ENCODE measurements around the gene PPP4R3B. TPM values are rescaled to one million over a fixed set of nuclear protein-coding genes. Genes with fewer than 3 reads are reported as not detected.

The PPP4R3B gene
- 27.6 and 29.0 TPM in 2 replicates for polyA plus RNA-seq (2014; cell fraction: cytosol; rRNA removed)
- 31.4 and 38.1 TPM in 2 replicates for polyA plus RNA-seq (2014; cell fraction: nucleus; rRNA removed)

GRCh38 chr2:55617175-55618024 lies at the start of gene PPP4R3B:
Gene PPP4R3B, minus strand, starts transcription at chr2:55617622. Its CDS starts 337 bp downstream, at chr2:55617285.
- DNase-seq (ENCODE audit: low spot score): peak; percentile 99

DNA sequence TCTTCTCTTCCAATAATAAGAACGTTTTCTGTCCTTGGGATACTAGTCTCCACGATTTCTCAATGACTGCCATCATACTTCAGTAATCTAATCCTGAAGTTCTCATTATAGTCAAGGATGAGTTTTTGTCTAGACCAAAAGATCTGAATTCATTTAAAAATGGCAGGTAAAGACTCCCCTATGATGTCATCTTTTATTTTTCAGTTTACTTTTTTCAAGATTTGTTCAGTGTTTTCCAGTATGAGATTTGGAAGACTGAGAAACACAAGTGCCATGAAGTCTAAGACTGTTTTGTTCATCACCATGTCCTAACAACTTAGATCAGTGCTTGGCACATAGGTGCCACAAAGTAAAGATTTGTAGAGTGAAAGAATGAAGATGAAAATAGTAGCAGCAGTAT lies 35.8 kb upstream of the PPP4R3B start:
- DNase-seq (ENCODE audit: low spot score): no peak

DNA sequence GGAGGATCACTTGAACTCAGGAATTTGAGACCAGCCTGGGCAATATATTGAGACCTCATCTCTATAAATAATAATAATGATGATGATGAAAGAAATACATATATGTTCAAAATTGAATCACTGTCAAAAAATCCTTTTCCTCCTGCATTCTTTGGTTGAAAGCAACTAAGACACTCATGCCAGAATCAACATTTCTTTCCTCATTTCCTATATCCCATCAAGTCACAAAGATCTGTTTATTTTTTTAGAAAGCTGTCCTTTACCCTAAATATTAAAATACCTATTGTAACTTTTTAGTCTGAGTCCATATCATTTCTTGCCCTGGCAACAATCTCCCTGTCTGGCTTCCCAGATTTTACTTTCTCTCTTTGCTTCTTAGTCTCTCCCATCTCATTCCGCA lies 31.8 kb upstream of the PPP4R3B start:
- DNase-seq (ENCODE audit: low spot score): no peak

- no peak for DNase-seq (ENCODE audit: low spot score)
These were observed 19.4 kb upstream of the PPP4R3B start for GRCh38 chr2:55636831-55637230.

DNA sequence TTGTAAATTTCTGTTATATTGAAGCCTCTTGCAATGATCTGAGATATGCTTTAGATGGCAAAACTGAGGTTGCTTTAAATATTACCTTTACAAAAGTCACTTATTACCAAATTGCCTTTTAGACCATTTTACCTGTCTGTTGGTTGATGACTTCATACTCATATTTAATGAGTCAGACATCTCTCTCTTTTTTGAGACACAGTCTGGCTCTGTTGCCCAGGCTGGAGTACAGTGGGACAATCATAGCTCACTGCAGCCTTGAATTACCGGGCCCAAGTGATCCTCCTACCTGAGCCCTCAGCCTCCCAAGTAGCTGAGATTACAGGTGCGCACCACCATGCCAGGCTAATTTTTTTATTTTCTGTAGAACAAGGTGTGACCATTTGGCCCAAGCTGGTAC lies 11.5 kb upstream of the PPP4R3B start:
- no peak for DNase-seq (ENCODE audit: low spot score)

DNA sequence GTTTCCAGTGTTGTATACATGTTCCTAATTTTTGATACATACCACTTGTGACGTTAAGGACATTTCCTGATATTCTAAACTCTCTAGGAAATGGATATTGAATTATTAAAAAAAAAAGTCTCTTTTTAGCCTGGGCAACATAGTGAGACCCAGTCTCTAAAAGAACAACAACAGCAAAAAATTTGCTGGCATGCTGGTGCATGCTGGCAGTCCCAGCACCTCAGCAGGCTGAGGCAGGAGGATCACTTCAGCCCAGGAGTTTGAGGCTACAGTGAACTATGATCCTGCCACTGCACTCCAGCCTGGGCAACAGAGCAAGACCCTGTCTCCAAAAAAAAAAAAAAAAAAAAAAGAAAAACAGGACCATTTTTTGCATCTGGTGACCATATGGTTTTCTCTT lies 10.5 kb upstream of the PPP4R3B start:
- DNase-seq (ENCODE audit: low spot score): no peak

DNA sequence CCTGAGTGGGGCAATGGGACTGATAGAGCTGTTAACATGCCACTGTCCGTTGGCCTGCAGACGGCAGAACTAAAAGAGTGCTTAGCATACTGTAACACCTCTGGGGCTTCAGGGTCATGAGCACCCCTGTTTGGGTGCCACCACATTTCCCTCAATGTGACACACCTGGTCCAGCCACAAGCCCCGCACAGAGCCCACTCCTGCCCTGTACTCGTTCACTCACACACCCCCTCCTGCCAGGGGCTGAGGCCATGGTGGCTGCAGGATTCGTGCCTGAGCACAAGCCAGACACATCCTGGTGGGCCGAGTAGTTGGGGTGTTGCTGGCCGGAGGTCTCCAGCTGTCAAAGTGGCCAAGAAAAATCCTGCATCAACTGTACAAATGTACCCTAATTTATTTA lies 4.4 kb upstream of the PPP4R3B start:
- no peak for DNase-seq (ENCODE audit: low spot score)

DNA sequence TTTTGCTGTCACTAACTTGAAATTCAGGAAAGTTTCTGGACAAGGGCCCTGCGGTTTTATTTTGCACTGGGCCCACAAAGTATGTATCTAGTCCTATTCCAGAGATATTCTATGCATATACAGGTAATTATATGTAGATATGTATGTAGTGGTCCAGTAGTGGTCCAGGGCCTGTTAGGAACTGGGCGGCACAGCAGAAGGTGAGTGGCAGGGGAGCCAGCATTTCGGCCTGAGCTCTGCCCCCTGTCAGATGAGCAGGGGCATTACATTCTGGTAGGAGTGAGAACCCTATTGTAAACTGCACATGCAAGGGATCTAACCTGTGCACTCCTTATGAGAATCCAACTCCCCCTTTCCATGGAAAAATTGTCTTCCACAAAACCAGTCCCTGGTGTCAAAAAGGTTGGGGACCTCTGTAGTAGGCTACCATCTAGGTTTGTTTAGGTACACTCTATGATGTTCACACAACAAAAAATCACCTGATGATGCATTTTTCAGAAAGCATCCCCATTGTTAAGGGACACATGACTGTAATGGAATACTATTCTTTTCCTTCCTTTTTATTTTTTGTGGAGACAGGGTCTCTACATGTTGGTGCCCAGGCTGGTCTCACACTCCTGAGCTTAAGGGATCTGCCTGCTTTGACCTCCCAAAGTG lies 2.8 kb upstream of the PPP4R3B start:
- peak; percentile 20 for DNase-seq (ENCODE audit: low spot score)

- DNase-seq (ENCODE audit: low spot score): peak; percentile 64
These were observed 1.0 kb upstream of the PPP4R3B start for GRCh38 chr2:55618275-55619055.

DNA sequence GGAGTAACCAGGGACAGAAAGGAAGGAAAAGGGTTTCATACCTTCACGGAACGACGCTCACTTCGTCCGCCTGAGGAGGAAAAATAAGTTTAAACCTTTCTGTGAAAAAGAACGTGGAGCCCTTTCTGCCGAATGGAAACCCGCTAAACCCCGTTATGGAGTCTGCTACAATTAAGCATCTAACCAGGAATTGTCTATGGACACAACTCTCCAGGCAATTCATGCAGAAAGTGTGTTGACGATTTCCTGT lies 528 bp upstream of the PPP4R3B start:
- no peak for DNase-seq (ENCODE audit: low spot score)

GRCh38 chr2:55616551-55617174 lies 759 bp downstream of the PPP4R3B start:
- DNase-seq (ENCODE audit: low spot score): peak; percentile 37

DNA sequence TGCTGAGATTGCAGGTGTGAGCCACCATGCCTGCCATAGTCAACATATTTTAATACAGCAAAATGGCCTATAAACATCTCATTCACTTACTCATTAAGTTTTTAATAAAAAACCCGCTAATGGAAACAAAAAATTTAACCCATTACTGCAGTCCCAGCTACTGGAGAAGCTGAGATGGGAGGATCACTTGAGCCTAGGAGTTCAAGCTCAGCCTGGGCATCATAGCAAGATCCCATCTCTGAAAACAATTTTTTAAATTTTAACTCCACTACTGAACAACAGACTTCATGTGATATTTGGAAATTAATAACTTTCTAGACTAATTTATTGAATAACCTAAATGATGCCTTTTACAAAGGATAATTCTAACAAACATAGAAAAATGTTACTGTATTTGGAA lies 5.4 kb downstream of the PPP4R3B start:
- DNase-seq (ENCODE audit: low spot score): no peak

- no peak for DNase-seq (ENCODE audit: low spot score)
These were observed 6.3 kb downstream of the PPP4R3B start for GRCh38 chr2:55610954-55611743.

DNA sequence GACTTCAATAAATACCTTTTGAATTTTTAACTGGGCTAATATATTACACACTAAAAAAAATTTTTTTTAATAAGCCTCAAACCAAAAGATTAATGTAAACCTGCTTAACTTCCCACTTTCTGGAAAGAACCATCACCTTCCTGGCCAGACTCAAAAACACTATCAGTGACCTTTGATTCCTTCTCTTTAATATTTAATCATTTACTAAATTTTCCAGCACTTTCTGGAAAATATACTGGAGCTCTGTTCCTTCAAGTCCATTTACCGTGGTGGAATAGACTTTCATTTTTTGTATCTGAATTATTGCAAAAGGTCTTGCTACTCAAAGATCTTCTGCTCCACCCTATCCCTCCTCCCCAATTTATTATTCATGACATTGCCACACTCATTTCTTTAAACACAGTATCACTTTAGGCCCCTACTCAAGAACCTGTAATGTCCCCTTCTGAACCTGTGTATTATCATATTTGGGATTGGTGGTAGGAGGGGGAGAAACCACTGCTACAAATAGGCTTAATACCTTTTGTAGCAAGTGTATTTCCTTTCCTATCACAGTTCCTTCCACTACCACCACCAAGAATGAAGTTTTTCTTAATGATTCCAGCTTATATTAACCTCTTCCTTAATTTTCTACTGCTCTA lies 7.4 kb downstream of the PPP4R3B start:
- no peak for DNase-seq (ENCODE audit: low spot score)

DNA sequence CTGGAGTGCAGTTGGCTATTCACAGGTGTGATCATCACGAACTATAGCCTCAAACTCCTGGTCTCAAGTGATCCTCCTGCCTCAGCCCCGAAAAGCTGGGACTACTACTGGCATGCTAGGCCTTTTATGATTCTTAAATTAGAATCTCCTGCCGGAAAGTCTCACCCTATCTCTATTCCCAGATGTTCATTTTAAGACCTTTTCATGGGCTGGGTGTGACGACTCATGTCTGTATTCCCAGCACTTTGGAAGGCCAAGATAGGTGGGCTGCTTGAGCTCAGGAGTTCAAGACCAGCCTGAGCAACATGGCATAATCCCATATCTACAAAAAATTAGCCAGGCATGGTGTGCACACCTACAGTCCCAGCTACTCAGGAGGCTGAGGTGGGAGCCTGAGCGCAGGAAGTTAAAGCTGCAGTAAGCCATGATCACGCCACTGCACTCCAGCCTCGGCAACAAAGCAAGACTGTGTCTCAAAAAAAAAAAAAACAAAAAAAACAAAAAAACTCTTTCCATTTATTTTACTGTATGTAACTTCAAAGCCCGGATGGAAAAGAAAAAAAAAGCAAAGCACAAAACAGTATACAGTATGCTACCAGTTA lies 8.1 kb downstream of the PPP4R3B start:
- no peak for DNase-seq (ENCODE audit: low spot score)

DNA sequence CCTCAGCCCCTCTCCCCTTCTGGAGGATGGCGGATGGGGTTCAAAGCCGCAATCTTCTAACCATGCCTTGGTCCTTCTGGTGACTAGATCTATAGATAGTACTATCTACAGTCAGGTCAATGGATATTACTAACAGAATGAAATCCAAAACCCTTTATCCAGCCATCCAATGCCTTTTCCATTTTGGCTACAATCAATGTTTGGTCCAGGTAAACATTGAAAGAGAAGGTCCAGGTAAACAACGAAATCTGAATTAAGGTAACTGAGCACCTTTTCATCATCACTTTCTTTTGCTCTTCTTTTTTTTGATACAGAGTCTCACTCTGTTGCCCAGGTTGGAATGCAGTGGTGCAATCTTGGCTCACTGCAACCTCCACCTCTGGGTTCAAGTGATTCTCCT lies 9.7 kb downstream of the PPP4R3B start:
- no peak for DNase-seq (ENCODE audit: low spot score)

- no peak for DNase-seq (ENCODE audit: low spot score)
These were observed 13.3 kb downstream of the PPP4R3B start for GRCh38 chr2:55604027-55604565.

GRCh38 chr2:55601849-55602248 lies 15.6 kb downstream of the PPP4R3B start:
- DNase-seq (ENCODE audit: low spot score): no peak

GRCh38 chr2:55598056-55598795 lies 19.2 kb downstream of the PPP4R3B start:
- no peak for DNase-seq (ENCODE audit: low spot score)

Data from SK-N-DZ (cell line).